Neural cell (in vitro differentiated cells): ENCODE results near the gene PRCP. TPM values are rescaled to one million over a fixed set of nuclear protein-coding genes. Genes with fewer than 3 reads are reported as not detected.

Source experiments
- H2AFZ ChIP-seq: fragments of 200-600, 300-800 bp; sonication (generic), shearing (Covaris generic); 2 replicates; pipeline ENCODE4 v1.6.0; 2014; ENCODE audit warnings: low read depth, mild to moderate bottlenecking, antibody characterized with exemption, low read length, moderate library complexity
- H3F3A ChIP-seq: fragments of 200-600 bp; shearing (Covaris generic); 2 replicates; pipeline ENCODE4 v1.6.1; 2016; ENCODE audit warnings: mild to moderate bottlenecking, moderate library complexity, mixed read lengths, antibody characterized with exemption, low read length; ENCODE audit not compliant: insufficient read depth, poor library complexity, severe bottlenecking
- H3K27ac ChIP-seq: fragments of 200-600, 300-800 bp; sonication (generic), shearing (Covaris generic); 2 replicates; pipeline ENCODE4 v1.5.1; 2014; ENCODE audit warnings: mild to moderate bottlenecking, low read length, moderate library complexity
- H3K27me3 ChIP-seq: fragments of 300-800, 200-600 bp; sonication (generic), shearing (Covaris generic); 2 replicates; pipeline ENCODE4 v1.6.0; 2014; ENCODE audit warnings: mild to moderate bottlenecking, low read depth, low read length, moderate library complexity; ENCODE audit not compliant: insufficient read depth
- H3K36me3 ChIP-seq: fragments of 300-800, 200-600 bp; sonication (generic), shearing (Covaris generic); 2 replicates; pipeline ENCODE4 v1.5.1; 2014; ENCODE audit warnings: mild to moderate bottlenecking, antibody characterized with exemption, low read length, moderate library complexity; ENCODE audit not compliant: insufficient read depth
- H3K4me2 ChIP-seq: fragments of 300-800, 200-600 bp; sonication (generic), shearing (Covaris generic); 2 replicates; pipeline ENCODE4 v1.6.0; 2014; ENCODE audit warnings: mild to moderate bottlenecking, low read length
- H3K4me3 ChIP-seq: fragments of 300-800, 200-600 bp; sonication (generic), shearing (Covaris generic); 2 replicates; pipeline ENCODE4 v1.5.1; 2014; ENCODE audit warnings: mild to moderate bottlenecking, low read length, moderate library complexity
- H3K79me2 ChIP-seq: fragments of 200-600 bp; shearing (Covaris generic); replicated peaks from 2 replicates; pipeline ENCODE4 v1.6.0; 2014; ENCODE audit warnings: mild to moderate bottlenecking, low read length, moderate library complexity; ENCODE audit not compliant: insufficient read depth
- H3K9ac ChIP-seq: fragments of 300-800, 200-600 bp; sonication (generic), shearing (Covaris generic); 2 replicates; pipeline ENCODE4 v1.6.1; 2016; ENCODE audit warnings: mild to moderate bottlenecking, low read length, mixed read lengths
- H3K9me2 ChIP-seq: fragments of 200-600 bp; shearing (Covaris generic); 2 replicates; pipeline ENCODE4 v1.6.1; 2016; ENCODE audit warnings: mild to moderate bottlenecking, low read length, mixed read lengths; ENCODE audit not compliant: insufficient read depth
- H3K9me3 ChIP-seq: fragments of 200-600, 300-800 bp; sonication (generic), shearing (Covaris generic); 2 replicates; pipeline ENCODE4 v1.6.1; 2016; ENCODE audit warnings: mild to moderate bottlenecking, mixed run types, low read length, moderate library complexity, mixed read lengths
- H4K20me1 ChIP-seq: fragments of 200-600 bp; shearing (Covaris generic); 2 replicates; pipeline ENCODE4 v1.6.1; 2016; ENCODE audit warnings: mild to moderate bottlenecking, mixed run types; ENCODE audit not compliant: insufficient read depth
- CTCF ChIP-seq: fragments of 450-650 bp; IDR thresholded peaks from 2 replicates; pipeline ENCODE4 v1.5.1; 2014; ENCODE audit warnings: antibody characterized with exemption, mild to moderate bottlenecking, moderate library complexity; ENCODE audit not compliant: poor library complexity, severe bottlenecking
- EP300 ChIP-seq: fragments of 450-650 bp; conservative IDR thresholded peaks from 2 replicates; pipeline ENCODE4 v1.6.1; 2014; ENCODE audit warnings: antibody characterized with exemption, mild to moderate bottlenecking, moderate library complexity; ENCODE audit not compliant: poor library complexity, severe bottlenecking
- EZH2 ChIP-seq: fragments of 200-600, 300-800 bp; shearing (Covaris generic), sonication (generic); IDR thresholded peaks from 2 replicates; pipeline ENCODE4 v1.6.1; 2014; ENCODE audit warnings: antibody characterized with exemption, low read length, borderline replicate concordance, mild to moderate bottlenecking; ENCODE audit not compliant: insufficient read depth, poor library complexity, severe bottlenecking
- MXI1 ChIP-seq: fragments of 450-650 bp; conservative IDR thresholded peaks from 2 replicates; pipeline ENCODE4 v1.6.1; 2014; ENCODE audit warnings: antibody characterized with exemption, mild to moderate bottlenecking; ENCODE audit not compliant: poor library complexity, severe bottlenecking
- POLR2AphosphoS5 ChIP-seq: IDR thresholded peaks from 2 replicates; pipeline ENCODE4 v1.6.1; 2012
- RAD21 ChIP-seq: fragments of 450-650 bp; conservative IDR thresholded peaks from 2 replicates; pipeline ENCODE4 v1.6.1; 2014; ENCODE audit warnings: antibody characterized with exemption, mild to moderate bottlenecking, moderate library complexity
- REST ChIP-seq: IDR thresholded peaks from 2 replicates; pipeline ENCODE4 v1.6.1; 2012; ENCODE audit warnings: borderline replicate concordance
- SMC3 ChIP-seq: fragments of 450-650 bp; conservative IDR thresholded peaks from 2 replicates; pipeline ENCODE4 v1.6.1; 2014; ENCODE audit warnings: antibody characterized with exemption, mild to moderate bottlenecking, moderate library complexity; ENCODE audit not compliant: poor library complexity
- TAF1 ChIP-seq: IDR thresholded peaks from 2 replicates; pipeline ENCODE4 v1.6.1; 2012; ENCODE audit warnings: low read depth
- polyA plus RNA-seq: library from polyadenylated mRNA; depleted of rRNA; stranded (reverse); fragments of >200 nt; gene quantifications from 2 replicates; pipeline ENCODE4 v1.2.3, GENCODE V29; 2014

PRCP gene
- polyA plus RNA-seq, 1 donor from 2014 or later, result 6.1 TPM

GRCh38 chr11:82792822-82793569, 107.2 kb downstream of the PRCP start:
- H2AFZ ChIP-seq, result no peak overlapping the region
- no peak overlapping the region for H3K9ac ChIP-seq
- TF ChIP-seq EZH2 (no peak), MXI1 (no peak), SMC3 (no peak), CTCF (no peak), RAD21 (no peak), EP300 (no peak), REST (no peak), TAF1 (no peak), POLR2AphosphoS5 (no peak)
- H3K9me3 ChIP-seq, result no peaks in the 10 kb centered on the region
- no peaks in the 10 kb centered on the region for H3F3A ChIP-seq
- H3K4me2 ChIP-seq, result no peak overlapping the region
- H3K36me3 ChIP-seq, result no peaks in the 10 kb centered on the region
- no peaks in the 10 kb centered on the region for H3K9me2 ChIP-seq
- H3K4me3 ChIP-seq, result no peak overlapping the region
- H3K79me2 ChIP-seq, result no peaks in the 10 kb centered on the region
- H4K20me1 ChIP-seq, result no peaks in the 10 kb centered on the region
- H3K27me3 ChIP-seq, result no peaks in the 10 kb centered on the region
- no peak overlapping the region for H3K27ac ChIP-seq

- no peaks in the 10 kb centered on the region for H3K79me2 ChIP-seq
- no peak overlapping the region for H3K4me3 ChIP-seq
- no peaks in the 10 kb centered on the region for H3K27me3 ChIP-seq
- H4K20me1 ChIP-seq, result no peaks in the 10 kb centered on the region
- no peaks in the 10 kb centered on the region for H3K9me2 ChIP-seq
- H3K27ac ChIP-seq, result no peak overlapping the region
- H3K9me3 ChIP-seq, result no peaks in the 10 kb centered on the region
- no peak overlapping the region for H2AFZ ChIP-seq
- H3K9ac ChIP-seq, result no peak overlapping the region
- H3F3A ChIP-seq, result no peaks in the 10 kb centered on the region
- TF ChIP-seq RAD21 (no peak), CTCF (no peak), TAF1 (no peak), REST (no peak), EZH2 (no peak), EP300 (no peak), POLR2AphosphoS5 (no peak), MXI1 (no peak), SMC3 (no peak)
- H3K36me3 ChIP-seq, result no peaks in the 10 kb centered on the region
- H3K4me2 ChIP-seq, result no peak overlapping the region
Observed at GRCh38 chr11:82792319-82792718, 107.9 kb downstream of the PRCP start.
